SK-N-SH (cell line): ENCODE measurements around the gene PES1. TPM values are rescaled to one million over a fixed set of nuclear protein-coding genes. Genes with fewer than 3 reads are reported as not detected.
A peak's percentile ranks its signal among the peaks of the same experiment; 100 is the strongest.

Experiments used
- CTCF ChIA-PET: fragments of 300-600, 350-600 bp; formaldehyde crosslinking; extraction: SDS; loops from one replicate; lab custom pipeline; 2021; lab: Yijun Ruan, JAX
- POLR2A ChIA-PET: fragments of 350-600 bp; sonication (Branson Sonifier 250); formaldehyde crosslinking; extraction: SDS; loops from one replicate; lab custom pipeline; 2020; ENCODE audit warnings: antibody characterized with exemption, inconsistent platforms; lab: Yijun Ruan, JAX
- DNase-seq: peaks from one replicate; pipeline ENCODE4 v3.0.0; 2012
- H2AFZ ChIP-seq: fragments of 200-600 bp; sonication (generic); 2 replicates; pipeline ENCODE4 v1.8.1; 2016; ENCODE audit warnings: antibody characterized with exemption, mild to moderate bottlenecking, low read depth
- H3F3A ChIP-seq: fragments of 200-600 bp; sonication (generic); replicated peaks from 2 replicates; pipeline ENCODE3; 2016; ENCODE audit warnings: antibody characterized with exemption, mild to moderate bottlenecking; ENCODE audit not compliant: insufficient read depth
- H3K27ac ChIP-seq, 2 experiments: fragments of 200-500 bp in 1 of 2; fragments of 200-600 bp in 1 of 2; sonication (Bioruptor generic) in 1 of 2; sonication (generic), shearing (Covaris generic) in 1 of 2; 2 replicates each; pipeline versions ENCODE4 v1.5.1 to v1.6.1; 2014 to 2016; ENCODE audit warnings: low read depth in 2 of 2, inconsistent platforms in 1 of 2, low read length in 1 of 2, mild to moderate bottlenecking in 1 of 2, mixed read lengths in 1 of 2
- H3K27me3 ChIP-seq: fragments of 200-600 bp; sonication (generic), shearing (Covaris generic); 2 replicates; pipeline ENCODE4 v1.6.1; 2016; ENCODE audit warnings: mixed run types; ENCODE audit not compliant: insufficient read depth
- H3K36me3 ChIP-seq, 2 experiments: fragments of 200-500 bp in 1 of 2; fragments of 200-600 bp in 1 of 2; sonication (Bioruptor generic) in 1 of 2; sonication (generic) in 1 of 2; replicated peaks in 1 of 2; 2 replicates each; pipeline versions ENCODE3 to v1.5.1; 2014 to 2016; ENCODE audit warnings: low read length in 1 of 2, mild to moderate bottlenecking in 1 of 2; ENCODE audit not compliant: insufficient read depth in 2 of 2, control insufficient read depth in 1 of 2
- H3K4me1 ChIP-seq, 2 experiments: fragments of 200-500 bp in 1 of 2; fragments of 200-600 bp in 1 of 2; sonication (Bioruptor generic) in 1 of 2; sonication (generic), shearing (Covaris generic) in 1 of 2; 2 replicates each; pipeline versions ENCODE4 v1.5.1 to v1.6.1; 2014 to 2016; ENCODE audit warnings: low read depth in 1 of 2, low read length in 1 of 2, mixed run types in 1 of 2; ENCODE audit not compliant: insufficient read depth in 2 of 2, control insufficient read depth in 1 of 2
- H3K4me2 ChIP-seq: fragments of 200-600 bp; sonication (generic), shearing (Covaris generic); 2 replicates; pipeline ENCODE4 v1.6.1; 2017; ENCODE audit warnings: mixed run types
- H3K4me3 ChIP-seq, 2 experiments: fragments of 200-500 bp in 1 of 2; fragments of 200-600 bp in 1 of 2; sonication (Bioruptor generic) in 1 of 2; sonication (generic), shearing (Covaris generic) in 1 of 2; 2 replicates each; pipeline versions ENCODE4 v1.5.1 to v1.8.1; 2014 to 2016; ENCODE audit warnings: low read depth in 2 of 2, inconsistent platforms in 1 of 2, low read length in 1 of 2, mild to moderate bottlenecking in 1 of 2, mixed read lengths in 1 of 2, moderate library complexity in 1 of 2
- H3K79me2 ChIP-seq: fragments of 200-600 bp; sonication (generic); 2 replicates; pipeline ENCODE4 v1.8.1; 2017; ENCODE audit warnings: mild to moderate bottlenecking; ENCODE audit not compliant: insufficient read depth
- H3K9ac ChIP-seq: fragments of 200-600 bp; sonication (generic); 2 replicates; pipeline ENCODE4 v1.6.1; 2017; ENCODE audit warnings: mixed run types
- H3K9me2 ChIP-seq: fragments of 200-600 bp; sonication (generic); 2 replicates; pipeline ENCODE4 v1.6.1; 2017; ENCODE audit warnings: mixed run types
- H3K9me3 ChIP-seq: fragments of 200-600 bp; sonication (generic); 2 replicates; pipeline ENCODE4 v1.6.1; 2017; ENCODE audit warnings: mixed run types, mild to moderate bottlenecking, moderate library complexity
- H4K20me1 ChIP-seq: fragments of 200-600 bp; sonication (generic); 2 replicates; pipeline ENCODE4 v1.6.1; 2017; ENCODE audit warnings: mild to moderate bottlenecking, mixed run types; ENCODE audit not compliant: insufficient read depth
- FOSL2 ChIP-seq: IDR thresholded peaks from 2 replicates; pipeline ENCODE4 v1.4.0; 2012; ENCODE audit warnings: low read depth, mild to moderate bottlenecking, moderate library complexity, borderline replicate concordance
- FOXM1 ChIP-seq: IDR thresholded peaks from 2 replicates; pipeline ENCODE4 v1.4.0; 2012; ENCODE audit warnings: low read depth, mild to moderate bottlenecking
- GABPA ChIP-seq: IDR thresholded peaks from 2 replicates; pipeline ENCODE4 v1.4.0; 2012; ENCODE audit warnings: low read depth, mild to moderate bottlenecking
- IRF3 ChIP-seq: fragments of 150-350 bp; IDR thresholded peaks from 2 replicates; pipeline ENCODE4 v1.6.1; 2016; ENCODE audit warnings: mild to moderate bottlenecking, low read depth, low read length
- JUND ChIP-seq: IDR thresholded peaks from 2 replicates; pipeline ENCODE4 v1.4.0; 2012
- MAX ChIP-seq: IDR thresholded peaks from 2 replicates; pipeline ENCODE4 v1.4.0; 2012; ENCODE audit warnings: low read depth
- MEF2A ChIP-seq: IDR thresholded peaks from 2 replicates; pipeline ENCODE4 v1.4.0; 2012; ENCODE audit warnings: low read depth, borderline replicate concordance
- PBX3 ChIP-seq: IDR thresholded peaks from 2 replicates; pipeline ENCODE4; 2012
- POLR2AphosphoS5 ChIP-seq: IDR thresholded peaks from 2 replicates; pipeline ENCODE4 v1.6.1; 2012; ENCODE audit warnings: low read depth, low read length
- RAD21 ChIP-seq: IDR thresholded peaks from 2 replicates; pipeline ENCODE4 v1.6.1; 2012; ENCODE audit warnings: mild to moderate bottlenecking, low read length
- RCOR1 ChIP-seq: fragments of 150-350 bp; IDR thresholded peaks from 2 replicates; pipeline ENCODE4 v1.6.1; 2017; ENCODE audit warnings: antibody characterized with exemption, low read length
- RXRA ChIP-seq: IDR thresholded peaks from 2 replicates; pipeline ENCODE4 v1.4.0; 2012; ENCODE audit warnings: low read depth, mild to moderate bottlenecking, borderline replicate concordance
- TAF1 ChIP-seq: IDR thresholded peaks from 2 replicates; pipeline ENCODE4 v1.6.1; 2012; ENCODE audit warnings: low read depth, mild to moderate bottlenecking, low read length, moderate library complexity, borderline replicate concordance
- USF1 ChIP-seq: IDR thresholded peaks from 2 replicates; pipeline ENCODE4 v1.4.0; 2012; ENCODE audit warnings: low read depth, borderline replicate concordance
- ZBTB33 ChIP-seq: IDR thresholded peaks from 2 replicates; pipeline ENCODE4 v1.4.0; 2012; ENCODE audit warnings: low read depth, borderline replicate concordance
- WGBS: methylation state at CpG from one replicate; pipeline ENCODE4 v1.1.6; 2017; ENCODE audit warnings: low lambda C conversion rate; 5-methylcytosine and 5-hydroxymethylcytosine counted together
- polyA plus RNA-seq, 3 experiments: library from polyadenylated mRNA; depleted of rRNA; stranded (reverse); fragments of >200 nt; gene quantifications; 2 replicates each; pipeline ENCODE4 v1.2.3, GENCODE V29; 2012

PES1 gene
- polyA plus RNA-seq, 1 of the 3 experiments (the other 2 are of a cell fraction): 109 TPM

GRCh38 chr22:30591588-30592359 is at the start of gene PES1 (continued):
- TF ChIP-seq MAX (peak; percentile 98), RCOR1 (no peak), USF1 (peak; percentile 83), MEF2A (no peak), IRF3 (no peak), FOSL2 (no peak), FOXM1 (no peak), RXRA (no peak), POLR2AphosphoS5 (peak; percentile 65), GABPA (peak; percentile 72), TAF1 (peak; percentile 62; the same call in 1 of the 2 replicates)

GRCh38 chr22:30640839-30641430 is 49.2 kb upstream of the PES1 start:
- peaks cover 0 to 3% of the 10 kb centered on the region in 2 experiments for H3K36me3 ChIP-seq
- ChIA-PET CTCF (interaction anchor here (0.6 to 0.7 kb wide), 2 partner anchors 28 to 38 kb away, joined by 3 read pairs; no protein-coding TSS in a partner anchor), POLR2A (no interaction called here)
- H3K4me1 ChIP-seq: peaks cover 21 to 38% of the 10 kb centered on the region in 2 experiments; a peak in 2 of 4 replicates
- H4K20me1 ChIP-seq: no peaks in the 10 kb centered on the region
- H3K9me2 ChIP-seq: no peaks in the 10 kb centered on the region
- H3K79me2 ChIP-seq: peaks cover 74% of the 10 kb centered on the region
- no peak for DNase-seq
- H3K27me3 ChIP-seq: no peaks in the 10 kb centered on the region
- no peak overlapping the region for H3K4me3 ChIP-seq
- H3F3A ChIP-seq: peaks cover 14% of the 10 kb centered on the region
- no peaks in the 10 kb centered on the region for H3K9me3 ChIP-seq
- no peak overlapping the region for H3K27ac ChIP-seq
- 91% methylated on average over 4 of the region's 4 CpGs for WGBS
- no peak overlapping the region for H3K9ac ChIP-seq
- TF ChIP-seq USF1: no peak
- TF ChIP-seq FOSL2: no peak
- no peak for TF ChIP-seq JUND
- no peak for TF ChIP-seq ZBTB33
- TF ChIP-seq GABPA: no peak
- TF ChIP-seq RXRA: no peak
- TF ChIP-seq PBX3: no peak
- TF ChIP-seq TAF1: no peak
- no peak for TF ChIP-seq RAD21
- no peak overlapping the region for H2AFZ ChIP-seq
- no peak overlapping the region for H3K4me2 ChIP-seq
